Progenitor cell of endocrine pancreas (in vitro differentiated cells): ENCODE results near the gene MLIP. TPM values are rescaled to one million over a fixed set of nuclear protein-coding genes. Genes with fewer than 3 reads are reported as not detected.

Experiments used
- DNase-seq: peaks from one replicate; pipeline ENCODE4 v3.0.0; 2021; ENCODE audit warnings: low spot score; ENCODE audit not compliant: unreplicated experiment
- H3K27ac Mint-ChIP-seq: 2 replicates; pipeline ENCODE4 v1.8.0; 2021; ENCODE audit warnings: mild to moderate bottlenecking, moderate library complexity, mixed read lengths
- H3K27me3 Mint-ChIP-seq: 2 replicates; pipeline ENCODE4 v1.8.0; 2021; ENCODE audit warnings: mixed read lengths
- H3K36me3 Mint-ChIP-seq: 2 replicates; pipeline ENCODE4 v1.8.0; 2022; ENCODE audit warnings: mixed read lengths; ENCODE audit not compliant: insufficient read depth
- H3K4me1 Mint-ChIP-seq: 2 replicates; pipeline ENCODE4 v1.8.0; 2021; ENCODE audit warnings: low read depth, mixed read lengths
- H3K4me3 Mint-ChIP-seq: 2 replicates; pipeline ENCODE4 v1.8.0; 2021; ENCODE audit warnings: low read depth, mild to moderate bottlenecking, moderate library complexity, mixed read lengths
- H3K9me3 Mint-ChIP-seq: 2 replicates; pipeline ENCODE4 v1.8.0; 2021; ENCODE audit warnings: low read depth, mixed read lengths
- total RNA-seq: library from RNA; stranded (reverse); gene quantifications from 2 replicates; pipeline ENCODE4 v1.2.1, GENCODE V29; 2021
- TF ChIP-seq, protein P1 (sequence below): fragments of 200-600 bp; sonication (generic); IDR thresholded peaks from one replicate; pipeline ENCODE4 v1.5.0; 2021; ENCODE audit warnings: antibody characterized with exemption, mild to moderate bottlenecking; ENCODE audit not compliant: unreplicated experiment

Gene MLIP
- total RNA-seq, 1 donor from 2014 or later, result not detected

DNA sequence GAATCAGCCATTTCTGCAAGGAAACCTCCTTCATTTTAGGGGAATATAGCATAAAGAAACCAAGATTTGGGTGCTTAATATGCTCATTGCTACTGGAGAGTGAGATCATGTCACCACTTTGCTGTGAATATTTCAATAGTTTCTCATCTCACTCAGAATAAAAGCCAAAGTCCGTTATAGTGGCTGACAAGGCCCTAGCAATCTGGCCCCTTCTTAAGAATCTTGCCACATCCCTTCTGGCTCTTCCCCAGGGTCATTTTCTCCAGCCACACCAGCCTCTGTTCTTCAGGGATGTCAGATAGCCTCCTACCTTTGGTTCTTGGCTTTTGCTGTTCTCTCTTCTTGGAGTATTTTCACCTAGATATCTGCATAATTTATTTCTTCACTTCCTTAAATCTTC lies 24.8 kb upstream of the MLIP start:
- DNase-seq, result no peak
- TF ChIP-seq, protein P1, sequence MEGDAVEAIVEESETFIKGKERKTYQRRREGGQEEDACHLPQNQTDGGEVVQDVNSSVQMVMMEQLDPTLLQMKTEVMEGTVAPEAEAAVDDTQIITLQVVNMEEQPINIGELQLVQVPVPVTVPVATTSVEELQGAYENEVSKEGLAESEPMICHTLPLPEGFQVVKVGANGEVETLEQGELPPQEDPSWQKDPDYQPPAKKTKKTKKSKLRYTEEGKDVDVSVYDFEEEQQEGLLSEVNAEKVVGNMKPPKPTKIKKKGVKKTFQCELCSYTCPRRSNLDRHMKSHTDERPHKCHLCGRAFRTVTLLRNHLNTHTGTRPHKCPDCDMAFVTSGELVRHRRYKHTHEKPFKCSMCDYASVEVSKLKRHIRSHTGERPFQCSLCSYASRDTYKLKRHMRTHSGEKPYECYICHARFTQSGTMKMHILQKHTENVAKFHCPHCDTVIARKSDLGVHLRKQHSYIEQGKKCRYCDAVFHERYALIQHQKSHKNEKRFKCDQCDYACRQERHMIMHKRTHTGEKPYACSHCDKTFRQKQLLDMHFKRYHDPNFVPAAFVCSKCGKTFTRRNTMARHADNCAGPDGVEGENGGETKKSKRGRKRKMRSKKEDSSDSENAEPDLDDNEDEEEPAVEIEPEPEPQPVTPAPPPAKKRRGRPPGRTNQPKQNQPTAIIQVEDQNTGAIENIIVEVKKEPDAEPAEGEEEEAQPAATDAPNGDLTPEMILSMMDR, result no peak
- H3K4me1 Mint-ChIP-seq, result peaks cover 24% of the 10 kb centered on the region
- H3K9me3 Mint-ChIP-seq, result no peaks in the 10 kb centered on the region
- no peak overlapping the region for H3K4me3 Mint-ChIP-seq
- no peaks in the 10 kb centered on the region for H3K36me3 Mint-ChIP-seq
- H3K27me3 Mint-ChIP-seq, result no peaks in the 10 kb centered on the region
- no peak overlapping the region for H3K27ac Mint-ChIP-seq

DNA sequence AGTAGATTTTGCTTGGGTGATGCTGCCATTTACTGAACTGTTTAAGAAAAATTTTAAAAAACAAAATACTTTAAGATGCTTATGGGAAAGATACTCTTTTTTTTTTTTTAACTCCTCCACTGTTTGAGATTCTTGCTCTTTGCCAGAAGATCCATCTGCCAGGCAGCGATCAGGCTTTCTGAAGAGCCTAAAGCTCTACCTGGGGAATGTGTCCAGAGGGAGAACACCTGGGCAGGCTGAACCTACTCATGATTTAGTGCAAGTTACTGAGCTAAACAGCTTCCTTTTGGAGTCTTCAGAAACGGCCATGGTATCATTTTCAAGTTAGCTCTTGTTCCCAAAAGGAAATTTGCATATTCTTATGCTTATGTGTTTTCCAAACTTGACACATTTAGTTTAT lies 23.5 kb upstream of the MLIP start:
- H3K4me3 Mint-ChIP-seq, result no peak overlapping the region
- H3K27ac Mint-ChIP-seq, result no peak overlapping the region
- no peaks in the 10 kb centered on the region for H3K36me3 Mint-ChIP-seq
- H3K9me3 Mint-ChIP-seq, result no peaks in the 10 kb centered on the region
- peaks cover 24% of the 10 kb centered on the region for H3K4me1 Mint-ChIP-seq
- TF ChIP-seq, protein P1, result no peak
- no peaks in the 10 kb centered on the region for H3K27me3 Mint-ChIP-seq
- DNase-seq, result no peak

DNA sequence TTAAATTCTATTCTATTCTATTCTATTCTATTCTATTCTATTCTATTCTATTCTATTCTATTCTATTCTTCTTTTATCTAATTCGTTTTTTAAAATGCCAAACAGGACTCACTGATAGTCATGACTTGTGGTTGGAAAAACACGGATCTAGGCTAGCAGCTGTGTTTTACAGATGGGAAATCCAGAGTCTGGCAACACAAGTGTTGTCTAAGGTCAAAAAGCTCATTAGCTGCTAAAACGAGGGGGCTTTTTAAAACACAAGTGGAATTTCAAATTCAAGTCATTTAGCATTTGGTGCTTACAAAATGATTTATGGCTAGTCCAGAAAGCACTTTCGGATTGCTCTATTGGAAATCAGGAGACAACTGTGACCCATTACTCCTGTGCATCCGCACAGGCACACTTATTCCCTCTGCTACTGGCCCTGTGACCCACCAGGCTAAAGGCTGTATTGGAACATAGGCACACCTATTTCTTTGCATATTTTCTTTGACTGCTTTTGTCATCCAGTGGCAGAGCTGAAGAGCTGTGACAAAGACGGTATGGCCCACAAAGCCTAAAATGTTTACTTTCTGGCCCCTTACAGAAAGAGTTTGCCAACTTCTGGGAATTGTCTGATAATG lies 17.8 kb upstream of the MLIP start:
- Mint-ChIP-seq H3K4me1 (peaks cover 8% of the 10 kb centered on the region), H3K9me3 (peaks cover 4% of the 10 kb centered on the region), H3K27me3 (peaks cover 4% of the 10 kb centered on the region), H3K27ac (no peak overlapping the region), H3K4me3 (no peak overlapping the region), H3K36me3 (no peaks in the 10 kb centered on the region)
- no peak for DNase-seq
- TF ChIP-seq, protein P1, result no peak

DNA sequence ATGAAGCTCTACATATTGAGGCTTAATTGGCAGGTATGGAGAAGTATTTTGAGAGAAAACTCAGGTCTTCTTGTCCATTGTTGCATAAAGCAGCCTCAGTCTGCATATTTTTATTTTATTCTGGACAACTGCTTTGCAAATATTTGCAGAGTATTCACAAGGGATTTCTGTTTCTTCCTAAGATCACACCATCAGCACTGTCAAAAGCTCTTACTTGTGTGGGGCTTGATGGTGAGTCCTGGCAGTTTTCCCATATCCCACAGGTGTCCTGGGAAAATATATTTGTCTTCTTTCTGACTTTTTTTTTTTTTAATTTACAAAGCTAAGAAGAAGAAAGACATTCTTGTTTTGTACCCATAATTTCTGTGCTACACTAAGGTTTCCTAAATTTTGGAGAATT lies 16.9 kb upstream of the MLIP start:
- H3K4me3 Mint-ChIP-seq, result no peak overlapping the region
- H3K27me3 Mint-ChIP-seq, result peaks cover 4% of the 10 kb centered on the region
- peaks cover 7% of the 10 kb centered on the region for H3K4me1 Mint-ChIP-seq
- peaks cover 4% of the 10 kb centered on the region for H3K9me3 Mint-ChIP-seq
- no peaks in the 10 kb centered on the region for H3K36me3 Mint-ChIP-seq
- no peak overlapping the region for H3K27ac Mint-ChIP-seq
- TF ChIP-seq, protein P1, result no peak
- DNase-seq, result no peak

DNA sequence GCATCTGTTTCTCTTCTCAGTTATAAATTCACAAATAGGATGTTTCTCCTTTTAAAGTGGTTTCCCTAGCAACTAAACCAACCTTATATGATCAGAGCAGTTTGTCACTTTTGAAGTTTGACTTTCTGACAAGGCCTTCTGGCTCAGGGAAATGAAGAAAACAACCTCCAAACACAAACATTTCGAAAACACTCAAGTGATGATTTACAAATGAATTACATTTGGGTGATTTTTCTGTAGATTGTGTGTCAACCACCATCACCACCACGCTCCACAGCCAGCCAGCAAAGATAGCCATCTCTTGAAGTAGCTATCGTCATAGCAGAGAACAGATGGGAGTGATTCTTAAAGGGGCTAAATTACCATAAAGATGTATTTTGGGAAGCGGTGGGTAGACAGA lies 16.5 kb upstream of the MLIP start:
- DNase-seq, result no peak
- no peak overlapping the region for H3K27ac Mint-ChIP-seq
- no peaks in the 10 kb centered on the region for H3K36me3 Mint-ChIP-seq
- TF ChIP-seq, protein P1, result no peak
- H3K4me1 Mint-ChIP-seq, result peaks cover 7% of the 10 kb centered on the region
- H3K27me3 Mint-ChIP-seq, result peaks cover 4% of the 10 kb centered on the region
- peaks cover 4% of the 10 kb centered on the region for H3K9me3 Mint-ChIP-seq
- no peak overlapping the region for H3K4me3 Mint-ChIP-seq
